ENCODE results near the gene ZNF586.
"Not testable (repeated sequence)": the region's sequence is repeated elsewhere in the genome, so short reads cannot be mapped to it uniquely, and the experiment has no call there.

ZNF586 gene

DNA sequence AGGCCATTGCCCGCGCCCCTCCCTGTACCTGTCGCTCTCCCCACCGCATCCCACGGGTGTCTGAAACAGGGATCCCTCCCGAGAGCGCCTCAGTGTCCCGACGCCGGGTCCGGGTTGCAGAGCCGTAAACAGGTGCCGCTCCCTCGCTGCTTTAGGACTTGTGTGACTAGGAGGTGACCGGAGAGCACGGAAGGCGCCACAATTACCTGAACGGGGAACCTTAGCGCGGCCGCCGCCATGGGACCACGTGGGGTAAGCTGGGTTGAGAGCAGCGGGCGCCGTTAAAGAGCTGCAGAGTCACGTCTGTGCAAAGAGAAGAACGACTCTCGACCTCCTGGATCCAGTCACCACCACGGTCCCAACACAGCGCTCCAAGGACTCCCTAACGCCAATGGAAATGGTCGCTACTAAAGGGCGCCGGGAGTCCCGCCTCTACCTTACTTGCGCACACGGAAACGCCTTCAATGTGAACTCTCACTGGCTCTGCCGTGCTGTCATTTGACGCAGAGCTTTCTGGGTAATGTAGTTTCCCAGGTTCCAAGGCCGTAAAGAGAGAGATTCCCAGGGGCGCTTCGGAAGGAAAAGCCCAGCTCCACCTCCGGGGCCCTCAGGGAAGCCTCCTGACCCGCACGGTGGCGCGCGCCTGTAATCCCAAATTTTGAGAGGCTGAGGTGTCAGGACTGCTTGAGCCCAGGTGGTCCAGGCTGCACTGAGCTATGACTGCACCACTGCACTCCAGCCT, 45.2 kb downstream of the ZNF586 start, which contains the start of gene ZNF552:
ZNF552 (minus strand) TSS at position 409 of the 742 bp plus-strand sequence; CDS start at position 239, 170 bp downstream.
- Histone ChIP-seq H3K27ac (ENCODE audit: low read length) (peak within 1 kb of the TSS; percentile 53), H3K9me3 (ENCODE audit: control insufficient read depth in 2 of 2, low read length in 2 of 2) (no peaks in the 10 kb centered on the region), H3K4me1 (ENCODE audit: control insufficient read depth, insufficient read depth, low read length) (peaks cover 10% of the 10 kb centered on the region), H3K9ac (ENCODE audit: low read length in 2 of 2) (peak within 1 kb of the TSS; percentile 83 to 90), H3K36me3 (ENCODE audit: control insufficient read depth in 2 of 2, insufficient read depth in 2 of 2, low read length in 2 of 2) (peaks cover 3 to 10% of the 10 kb centered on the region in 2 donors), H3K4me3 (ENCODE audit: low read length in 2 of 2) (peak within 1 kb of the TSS; percentile 88 to 98), H3K27me3 (ENCODE audit: control insufficient read depth in 1 of 2, insufficient read depth in 2 of 2, low read length in 2 of 2) (no peaks in the 10 kb centered on the region)

DNA sequence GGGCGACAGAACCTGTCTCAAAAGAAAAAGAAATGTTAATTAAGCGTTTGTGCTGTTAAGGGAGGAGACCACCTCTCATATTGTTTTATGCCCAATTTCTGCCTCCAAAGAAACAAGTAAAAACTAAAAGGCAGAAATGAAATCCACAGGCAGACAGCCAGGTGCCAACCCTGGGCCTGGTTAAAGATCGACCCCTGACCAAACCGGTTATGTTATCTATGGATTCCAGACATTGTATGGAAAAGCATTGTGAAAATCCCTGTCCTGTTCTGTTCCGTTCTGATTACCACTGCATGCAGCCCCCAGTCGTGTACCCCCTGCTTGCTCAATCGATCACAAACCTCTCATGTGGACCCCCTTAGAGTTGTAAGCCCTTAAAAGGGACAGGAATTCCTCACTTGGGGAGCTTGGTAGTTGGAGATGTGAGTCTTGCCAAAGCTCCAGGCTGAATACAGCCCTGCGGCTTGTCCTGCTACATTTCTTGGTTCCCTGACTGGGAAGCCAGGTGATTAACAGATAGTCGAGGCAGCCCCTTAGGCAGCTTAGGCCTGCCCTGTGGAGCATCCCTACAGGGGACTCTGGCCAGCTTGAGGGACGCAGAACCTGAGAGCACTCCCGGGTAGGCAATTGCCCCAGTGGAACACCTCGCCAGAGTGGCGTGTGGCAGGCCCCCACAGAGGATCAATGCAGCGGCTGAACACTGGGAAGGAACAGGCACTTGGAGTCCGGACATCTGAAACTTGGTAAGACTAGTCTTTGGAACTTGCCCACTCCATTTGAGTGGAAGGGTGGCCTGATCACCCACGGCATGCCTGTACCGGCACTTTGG, 46.0 kb downstream of the ZNF586 start:
- peak overlapping the region; percentile 53 for H3K27ac ChIP-seq (ENCODE audit: low read length)
- peaks cover 11% of the 10 kb centered on the region for H3K4me1 ChIP-seq (ENCODE audit: control insufficient read depth, insufficient read depth, low read length)
- no peaks in the 10 kb centered on the region for H3K9me3 ChIP-seq (ENCODE audit: control insufficient read depth in 2 of 2, low read length in 2 of 2)
- no peaks in the 10 kb centered on the region for H3K27me3 ChIP-seq (ENCODE audit: control insufficient read depth in 1 of 2, insufficient read depth in 2 of 2, low read length in 2 of 2)
- peaks cover under 1 to 5% of the 10 kb centered on the region in 2 donors for H3K36me3 ChIP-seq (ENCODE audit: control insufficient read depth in 2 of 2, insufficient read depth in 2 of 2, low read length in 2 of 2)
- H3K9ac ChIP-seq (ENCODE audit: low read length in 2 of 2) = peak overlapping the region in 1 of 2 donors; percentile 83
- H3K4me3 ChIP-seq (ENCODE audit: low read length in 2 of 2) = peak overlapping the region; percentile 88 to 98

DNA sequence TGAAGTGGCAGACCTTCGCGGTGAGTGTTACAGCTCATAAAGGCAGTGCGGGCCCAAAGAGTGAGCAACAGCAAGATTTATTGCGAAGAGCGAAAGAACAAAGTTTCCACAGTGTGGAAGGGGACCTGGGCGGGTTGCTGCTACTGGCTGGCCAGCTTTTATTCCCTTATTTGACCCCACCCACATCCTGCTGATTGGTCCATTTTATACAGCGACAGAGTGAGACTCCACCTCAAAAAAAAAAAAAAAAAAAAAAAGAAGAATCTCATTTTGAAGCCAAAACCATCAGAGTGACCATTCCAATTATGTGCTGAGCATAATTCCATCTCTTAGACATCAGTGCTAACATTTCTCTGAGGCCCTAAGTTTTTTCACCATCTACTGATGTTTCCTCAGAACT, 47.2 kb downstream of the ZNF586 start:
- H3K9me3 ChIP-seq (ENCODE audit: control insufficient read depth in 2 of 2, low read length in 2 of 2) = no peaks in the 10 kb centered on the region
- H3K27me3 ChIP-seq (ENCODE audit: control insufficient read depth in 1 of 2, insufficient read depth in 2 of 2, low read length in 2 of 2) = no peaks in the 10 kb centered on the region
- no peak overlapping the region for H3K27ac ChIP-seq (ENCODE audit: low read length)
- H3K4me3 ChIP-seq (ENCODE audit: low read length in 2 of 2) = no peak overlapping the region
- no peak overlapping the region for H3K9ac ChIP-seq (ENCODE audit: low read length in 2 of 2)
- peaks cover 0 to 2% of the 10 kb centered on the region in 2 donors for H3K36me3 ChIP-seq (ENCODE audit: control insufficient read depth in 2 of 2, insufficient read depth in 2 of 2, low read length in 2 of 2)
- peaks cover 14% of the 10 kb centered on the region for H3K4me1 ChIP-seq (ENCODE audit: control insufficient read depth, insufficient read depth, low read length)

DNA sequence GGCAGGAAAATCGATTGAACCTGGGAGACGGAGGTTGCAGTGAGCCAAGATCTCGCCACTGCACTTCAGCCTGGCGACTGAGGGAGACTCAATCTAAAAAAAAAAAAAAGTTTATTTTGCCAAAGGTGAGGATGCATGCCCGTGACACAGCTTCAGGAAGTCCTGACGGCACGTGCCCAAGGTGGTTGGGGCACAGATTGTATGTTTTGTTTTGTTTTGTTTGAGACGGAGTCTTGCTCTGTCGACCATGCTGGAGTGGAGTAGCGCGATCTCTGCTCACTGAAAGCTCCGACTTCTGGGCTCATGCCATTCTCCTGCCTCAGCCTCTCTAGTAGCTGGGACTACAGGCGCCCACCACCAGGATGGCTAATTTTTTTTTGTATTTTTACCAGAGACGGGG, 48.5 kb downstream of the ZNF586 start:
- H3K9ac ChIP-seq (ENCODE audit: low read length in 2 of 2) = no peak overlapping the region
- H3K27me3 ChIP-seq (ENCODE audit: control insufficient read depth in 1 of 2, insufficient read depth in 2 of 2, low read length in 2 of 2) = no peaks in the 10 kb centered on the region
- H3K36me3 ChIP-seq (ENCODE audit: control insufficient read depth in 2 of 2, insufficient read depth in 2 of 2, low read length in 2 of 2) = peaks cover 0 to 2% of the 10 kb centered on the region in 2 donors
- peaks cover 14% of the 10 kb centered on the region for H3K4me1 ChIP-seq (ENCODE audit: control insufficient read depth, insufficient read depth, low read length)
- no peak overlapping the region for H3K4me3 ChIP-seq (ENCODE audit: low read length in 2 of 2)
- H3K27ac ChIP-seq (ENCODE audit: low read length) = no peak overlapping the region
- H3K9me3 ChIP-seq (ENCODE audit: control insufficient read depth in 2 of 2, low read length in 2 of 2) = no peaks in the 10 kb centered on the region

DNA sequence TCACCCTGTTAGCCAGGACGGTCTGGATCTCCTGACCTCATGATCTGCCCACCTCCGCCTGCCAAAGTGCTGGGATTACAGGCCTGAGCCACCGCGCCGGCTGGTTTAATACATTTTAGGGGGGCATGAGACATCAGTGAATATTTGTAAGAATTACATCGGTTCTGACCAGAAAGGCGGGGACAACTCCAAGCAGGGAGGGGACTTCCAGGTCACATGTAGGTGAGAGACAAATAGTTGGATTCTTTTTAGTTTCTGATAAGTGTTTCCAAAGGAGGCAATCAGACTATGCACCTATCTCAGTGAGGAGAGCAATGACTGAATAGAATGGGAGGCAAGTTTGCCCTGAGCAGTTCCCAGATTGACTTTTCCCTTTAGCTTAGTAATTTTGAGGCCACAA, 48.9 kb downstream of the ZNF586 start:
- Histone ChIP-seq H3K27me3 (ENCODE audit: control insufficient read depth in 1 of 2, insufficient read depth in 2 of 2, low read length in 2 of 2) (no peaks in the 10 kb centered on the region), H3K4me1 (ENCODE audit: control insufficient read depth, insufficient read depth, low read length) (peaks cover 14% of the 10 kb centered on the region), H3K9me3 (ENCODE audit: control insufficient read depth in 2 of 2, low read length in 2 of 2) (no peaks in the 10 kb centered on the region), H3K36me3 (ENCODE audit: control insufficient read depth in 2 of 2, insufficient read depth in 2 of 2, low read length in 2 of 2) (peaks cover 0 to 2% of the 10 kb centered on the region in 2 donors), H3K4me3 (ENCODE audit: low read length in 2 of 2) (no peak overlapping the region), H3K27ac (ENCODE audit: low read length) (no peak overlapping the region), H3K9ac (ENCODE audit: low read length in 2 of 2) (no peak overlapping the region)

DNA sequence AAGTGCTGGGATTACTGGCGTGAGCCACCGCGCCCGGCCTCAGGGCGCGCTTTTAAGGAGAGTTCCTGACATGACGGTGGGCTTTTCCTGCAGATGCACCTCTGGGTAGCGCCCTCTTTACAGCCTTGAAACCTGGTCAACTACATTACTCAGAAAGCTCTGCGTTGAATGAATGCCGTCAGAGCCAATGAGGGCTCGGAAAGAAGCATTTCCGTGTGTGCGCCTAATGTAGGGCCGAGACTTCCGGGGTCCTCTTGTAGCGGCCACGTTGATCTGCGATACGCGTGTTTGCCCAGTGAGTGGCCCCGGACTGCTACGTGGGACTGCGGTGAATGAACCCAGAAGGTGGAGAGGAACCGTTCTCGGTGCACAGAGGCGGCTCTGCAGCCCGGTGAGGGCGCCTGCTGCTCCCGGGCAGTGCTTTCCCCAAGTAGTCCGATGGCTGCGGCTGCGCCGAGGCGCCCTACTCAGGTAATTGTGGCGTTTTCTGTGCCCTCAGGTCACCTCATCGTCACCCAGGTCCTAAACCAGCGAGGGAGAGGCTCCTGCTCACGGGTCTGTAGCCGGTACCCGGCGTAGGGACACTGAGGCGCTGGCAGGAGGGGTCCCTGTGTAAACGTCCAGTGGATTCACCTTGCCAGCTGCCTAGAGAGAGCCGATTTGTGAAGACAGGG, 50.1 kb downstream of the ZNF586 start:
- Histone ChIP-seq H3K9me3 (ENCODE audit: control insufficient read depth in 2 of 2, low read length in 2 of 2) (no peaks in the 10 kb centered on the region), H3K27ac (ENCODE audit: low read length) (peak overlapping the region; percentile 41), H3K4me1 (ENCODE audit: control insufficient read depth, insufficient read depth, low read length) (peaks cover 10% of the 10 kb centered on the region), H3K9ac (ENCODE audit: low read length in 2 of 2) (peak overlapping the region; percentile 92 to 97), H3K36me3 (ENCODE audit: control insufficient read depth in 2 of 2, insufficient read depth in 2 of 2, low read length in 2 of 2) (peaks cover 0 to 2% of the 10 kb centered on the region in 2 donors), H3K27me3 (ENCODE audit: control insufficient read depth in 1 of 2, insufficient read depth in 2 of 2, low read length in 2 of 2) (no peaks in the 10 kb centered on the region), H3K4me3 (ENCODE audit: low read length in 2 of 2) (peak overlapping the region; percentile 84 to 99)

DNA sequence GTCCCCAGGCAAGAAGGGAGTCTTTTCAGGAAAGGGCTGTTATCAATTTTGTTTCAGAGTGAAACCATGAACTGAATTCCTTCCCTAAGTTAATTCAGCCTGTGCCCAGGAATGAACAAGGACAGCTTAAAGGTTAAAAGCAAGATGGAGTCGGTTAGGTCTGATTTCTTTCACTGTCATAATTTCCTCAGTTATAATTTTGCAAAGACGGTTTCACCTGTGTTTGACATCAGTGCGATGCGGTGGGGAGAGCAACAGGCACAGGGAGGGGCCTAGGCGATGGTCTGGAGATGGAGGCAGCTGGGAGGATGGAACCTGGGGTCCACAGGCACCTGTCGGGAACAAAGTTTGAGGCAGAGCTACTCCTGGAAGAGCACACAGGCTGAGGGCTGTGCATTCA, 51.1 kb downstream of the ZNF586 start:
- no peaks in the 10 kb centered on the region for H3K9me3 ChIP-seq (ENCODE audit: control insufficient read depth in 2 of 2, low read length in 2 of 2)
- peaks cover 7% of the 10 kb centered on the region for H3K4me1 ChIP-seq (ENCODE audit: control insufficient read depth, insufficient read depth, low read length)
- H3K27ac ChIP-seq (ENCODE audit: low read length) = no peak overlapping the region
- H3K36me3 ChIP-seq (ENCODE audit: control insufficient read depth in 2 of 2, insufficient read depth in 2 of 2, low read length in 2 of 2) = peaks cover 0 to 2% of the 10 kb centered on the region in 2 donors
- H3K9ac ChIP-seq (ENCODE audit: low read length in 2 of 2) = peak overlapping the region; percentile 92 to 97
- no peaks in the 10 kb centered on the region for H3K27me3 ChIP-seq (ENCODE audit: control insufficient read depth in 1 of 2, insufficient read depth in 2 of 2, low read length in 2 of 2)
- peak overlapping the region; percentile 84 to 99 for H3K4me3 ChIP-seq (ENCODE audit: low read length in 2 of 2)

DNA sequence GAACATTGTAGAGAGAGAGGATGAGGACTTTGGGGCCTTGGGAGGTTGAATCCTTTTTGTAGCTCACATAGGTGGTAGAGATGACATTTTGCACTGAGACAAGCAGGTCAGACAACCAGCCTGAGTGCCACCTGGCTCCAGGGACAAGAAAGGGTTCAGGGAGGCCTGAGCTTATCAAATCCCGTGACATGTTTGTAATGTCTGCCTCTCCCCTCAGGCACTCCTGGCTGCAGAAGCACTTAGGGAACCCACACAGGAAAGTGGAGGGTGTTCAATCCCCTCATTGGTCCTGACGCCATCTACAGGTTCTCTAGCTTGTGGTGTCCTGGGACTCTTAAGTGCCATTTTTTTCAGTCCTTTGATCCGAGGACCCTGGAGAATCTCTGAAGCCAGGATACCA, 51.6 kb downstream of the ZNF586 start:
- not testable (repeated sequence) for H3K9ac ChIP-seq (ENCODE audit: low read length in 2 of 2); H3K27me3 ChIP-seq (ENCODE audit: control insufficient read depth in 1 of 2, insufficient read depth in 2 of 2, low read length in 2 of 2); H3K9me3 ChIP-seq (ENCODE audit: control insufficient read depth in 2 of 2, low read length in 2 of 2); H3K4me3 ChIP-seq (ENCODE audit: low read length in 2 of 2); H3K36me3 ChIP-seq (ENCODE audit: control insufficient read depth in 2 of 2, insufficient read depth in 2 of 2, low read length in 2 of 2); H3K27ac ChIP-seq (ENCODE audit: low read length); H3K4me1 ChIP-seq (ENCODE audit: control insufficient read depth, insufficient read depth, low read length)

DNA sequence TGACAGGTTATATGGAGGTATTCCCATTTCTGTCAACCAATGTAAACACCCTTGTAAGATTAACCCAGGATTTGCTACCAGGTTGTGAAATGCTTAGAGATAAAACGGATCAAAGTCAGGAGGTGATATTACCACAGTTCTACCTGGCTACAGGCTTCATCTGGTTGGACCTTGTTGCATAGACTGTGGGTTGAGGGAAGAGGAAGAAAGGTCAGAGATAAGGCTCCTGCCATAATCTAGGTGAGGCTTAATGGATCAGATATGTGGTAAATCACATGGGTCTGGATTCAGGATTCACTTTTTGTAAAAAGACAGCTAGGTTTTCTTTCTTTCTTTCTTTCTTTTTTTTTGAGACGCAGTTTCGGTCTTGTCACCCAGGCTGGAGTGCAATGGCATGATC, 52.0 kb downstream of the ZNF586 start:
- H3K27me3 ChIP-seq (ENCODE audit: control insufficient read depth in 1 of 2, insufficient read depth in 2 of 2, low read length in 2 of 2); H3K9ac ChIP-seq (ENCODE audit: low read length in 2 of 2); H3K36me3 ChIP-seq (ENCODE audit: control insufficient read depth in 2 of 2, insufficient read depth in 2 of 2, low read length in 2 of 2); H3K27ac ChIP-seq (ENCODE audit: low read length); H3K4me1 ChIP-seq (ENCODE audit: control insufficient read depth, insufficient read depth, low read length); H3K9me3 ChIP-seq (ENCODE audit: control insufficient read depth in 2 of 2, low read length in 2 of 2); H3K4me3 ChIP-seq (ENCODE audit: low read length in 2 of 2): not testable (repeated sequence)

DNA sequence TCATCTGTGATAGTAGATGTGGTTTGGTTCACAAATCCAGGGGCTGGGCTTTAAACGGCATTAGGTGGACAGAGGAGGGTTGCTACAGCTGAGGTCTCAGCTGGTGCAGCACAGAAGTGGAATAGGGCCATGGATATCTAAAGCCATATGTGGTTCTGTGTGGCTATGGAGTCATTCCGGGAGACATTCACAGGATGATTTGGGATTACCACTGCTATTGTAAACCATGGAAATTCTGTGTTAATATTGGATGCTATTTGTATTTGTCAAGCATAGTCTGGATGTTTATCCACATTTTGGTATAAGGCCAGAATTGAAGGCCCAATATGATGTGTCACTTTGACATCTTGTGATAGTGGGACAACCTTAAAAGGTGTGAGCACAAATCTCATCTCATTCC, 53.7 kb downstream of the ZNF586 start:
- not testable (repeated sequence) for H3K9ac ChIP-seq (ENCODE audit: low read length in 2 of 2); H3K27me3 ChIP-seq (ENCODE audit: control insufficient read depth in 1 of 2, insufficient read depth in 2 of 2, low read length in 2 of 2); H3K4me3 ChIP-seq (ENCODE audit: low read length in 2 of 2); H3K27ac ChIP-seq (ENCODE audit: low read length); H3K9me3 ChIP-seq (ENCODE audit: control insufficient read depth in 2 of 2, low read length in 2 of 2); H3K4me1 ChIP-seq (ENCODE audit: control insufficient read depth, insufficient read depth, low read length); H3K36me3 ChIP-seq (ENCODE audit: control insufficient read depth in 2 of 2, insufficient read depth in 2 of 2, low read length in 2 of 2)

Measured in stomach smooth muscle (tissue), 2 donors.